Stimulated activated CD8-positive, alpha-beta memory T cell treated with anti-CD3 and anti-CD28 coated beads, Interleukin-15, amount 100 ng/mL, for 48 hours (primary cell): ENCODE results near the gene TXNRD2.

Experiments used
- DNase-seq, 2 donors: peaks; one replicate each; pipeline ENCODE4 v3.0.0-alpha.2; 2020; ENCODE audit warnings: low read depth in 2 of 2

TXNRD2 gene

DNA sequence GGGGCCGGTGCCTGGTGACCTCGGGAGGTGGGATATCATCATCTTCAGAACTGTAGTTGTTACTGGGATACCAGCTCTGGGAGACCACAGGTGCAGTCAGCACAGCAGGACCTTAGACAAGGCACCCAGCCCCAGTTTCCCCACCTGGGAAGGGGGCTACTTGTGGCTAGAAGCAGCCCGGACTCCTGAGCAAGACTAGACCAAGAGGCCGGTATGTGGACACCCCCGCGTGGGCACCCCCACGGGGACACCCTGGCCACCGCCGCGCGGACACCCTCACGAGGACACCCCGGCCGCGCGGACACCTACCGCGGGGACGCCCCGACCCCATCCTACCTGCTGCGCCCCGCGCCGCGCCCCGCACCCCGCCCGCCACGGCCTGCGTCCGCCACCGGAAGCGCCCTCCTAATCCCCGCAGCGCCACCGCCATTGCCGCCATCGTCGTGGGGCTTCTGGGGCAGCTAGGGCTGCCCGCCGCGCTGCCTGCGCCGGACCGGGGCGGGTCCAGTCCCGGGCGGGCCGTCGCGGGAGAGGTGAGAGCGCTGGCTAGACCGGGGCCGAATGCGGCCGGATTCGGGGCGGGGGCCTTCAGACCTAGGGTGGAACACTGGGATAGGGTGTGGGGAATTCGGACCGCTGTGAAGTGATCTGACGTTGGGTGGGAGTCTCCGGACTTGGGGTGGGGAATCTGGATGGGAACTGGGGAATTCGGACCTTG, at the start of gene TXNRD2, which contains the start of gene COMT:
Gene TXNRD2, minus strand, starts transcription at position 454 of the 718 bp plus-strand sequence. Its CDS starts 15 bp downstream, at position 439.
Gene COMT, plus strand, starts transcription at position 408 of the 718 bp plus-strand sequence. CDS start 20,755 bp downstream, outside the sequence.
- DNase-seq = peak; percentile 59 to 67

DNA sequence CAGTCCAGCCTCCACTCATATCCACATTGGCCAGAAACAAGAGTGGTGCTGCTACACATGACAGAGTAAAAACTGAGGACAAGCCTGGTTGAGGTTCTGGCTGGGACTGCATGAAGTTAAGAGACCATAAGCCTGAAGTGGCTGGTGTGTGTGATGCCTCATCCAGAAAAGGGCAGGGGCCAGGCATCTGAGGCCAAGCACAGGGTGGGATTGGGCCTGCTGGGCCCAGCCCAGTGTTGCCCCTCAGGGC, 49.7 kb upstream of the TXNRD2 start:
- DNase-seq = no peak

DNA sequence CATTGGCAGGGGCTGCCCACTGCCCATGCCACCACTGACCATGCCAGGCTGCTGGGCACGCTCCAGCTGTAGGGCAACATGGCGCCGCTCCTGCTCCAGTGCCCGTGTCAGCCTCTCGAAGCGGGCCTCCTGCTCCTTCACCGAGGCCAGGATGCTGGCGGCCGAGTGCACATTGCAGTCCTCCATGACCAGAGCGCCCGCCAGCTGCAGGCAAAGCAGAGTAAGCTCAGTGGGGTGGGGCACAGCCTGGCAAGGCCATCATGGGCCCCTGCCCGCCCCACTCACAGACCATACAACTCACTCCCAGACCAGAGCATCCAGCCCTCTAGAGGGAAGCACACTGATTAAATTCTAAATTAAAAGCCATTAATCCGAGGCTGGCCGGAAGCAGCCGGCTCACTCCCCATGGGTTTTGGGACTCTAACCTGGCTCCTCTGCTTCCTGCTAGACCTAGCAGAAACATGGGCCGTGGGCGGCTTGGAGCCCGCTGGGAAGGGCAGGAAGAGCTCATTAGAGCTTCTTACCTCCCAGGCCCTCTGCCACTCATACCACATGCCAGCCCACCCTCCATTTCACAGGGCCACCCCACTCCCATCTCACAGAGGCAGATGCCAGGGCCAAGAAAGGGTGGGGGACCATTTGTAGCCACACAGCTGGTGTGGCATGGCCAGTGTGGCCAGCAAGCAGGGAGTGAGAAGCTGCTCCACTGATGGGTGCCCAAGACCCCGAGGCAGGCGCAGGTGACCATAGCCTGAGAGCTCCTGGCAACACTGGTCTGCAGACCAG, 49.2 kb upstream of the TXNRD2 start:
- no peak for DNase-seq

GRCh38 chr22:19990188-19990587, 48.6 kb upstream of the TXNRD2 start:
- DNase-seq = no peak

DNA sequence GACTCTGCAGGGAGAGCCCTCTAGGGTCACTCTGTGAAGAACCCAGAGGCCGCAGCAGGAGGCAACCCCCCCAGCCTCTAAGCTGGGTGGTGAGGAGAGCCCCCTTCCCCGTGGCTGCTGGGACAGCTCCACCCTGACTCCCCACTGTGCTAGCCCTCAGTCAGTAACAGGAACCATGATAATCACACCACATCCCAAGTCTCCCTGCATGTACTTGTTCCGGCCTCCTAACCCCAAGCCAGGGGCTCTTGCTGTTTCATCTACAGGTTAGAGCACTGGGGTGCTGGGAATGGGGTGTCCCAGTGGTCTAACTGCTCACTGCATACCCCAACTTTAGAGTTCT, 48.1 kb upstream of the TXNRD2 start:
- DNase-seq = no peak

- no peak for DNase-seq
Measured at GRCh38 chr22:19988965-19989724, 47.5 kb upstream of the TXNRD2 start.

DNA sequence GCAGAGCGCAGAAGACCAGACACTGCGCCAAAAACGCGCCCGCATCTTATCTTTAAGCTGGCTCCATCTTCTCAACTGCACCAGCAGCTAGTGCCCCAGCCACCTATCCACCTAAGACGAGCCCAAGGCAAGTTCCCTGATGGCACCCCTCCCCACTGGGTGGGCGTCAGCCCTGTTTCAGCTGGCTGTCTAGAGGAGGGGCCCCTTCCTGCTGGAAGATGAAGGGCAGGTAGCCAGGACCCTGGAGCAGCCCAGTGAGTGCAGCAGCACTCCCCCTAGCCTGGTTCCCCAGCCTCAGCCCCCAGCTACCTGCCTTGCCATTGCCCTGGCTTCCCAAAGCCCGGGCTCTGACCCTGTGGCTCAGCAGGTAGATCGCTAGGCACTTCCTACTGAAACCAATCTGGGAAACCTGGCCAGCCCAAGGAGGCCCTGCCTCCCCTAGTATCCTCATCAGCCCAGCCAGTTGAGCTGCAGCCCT, 46.8 kb upstream of the TXNRD2 start:
- no peak for DNase-seq

- no peak for DNase-seq
Measured at GRCh38 chr22:19987394-19988306, 46.0 kb upstream of the TXNRD2 start.

DNA sequence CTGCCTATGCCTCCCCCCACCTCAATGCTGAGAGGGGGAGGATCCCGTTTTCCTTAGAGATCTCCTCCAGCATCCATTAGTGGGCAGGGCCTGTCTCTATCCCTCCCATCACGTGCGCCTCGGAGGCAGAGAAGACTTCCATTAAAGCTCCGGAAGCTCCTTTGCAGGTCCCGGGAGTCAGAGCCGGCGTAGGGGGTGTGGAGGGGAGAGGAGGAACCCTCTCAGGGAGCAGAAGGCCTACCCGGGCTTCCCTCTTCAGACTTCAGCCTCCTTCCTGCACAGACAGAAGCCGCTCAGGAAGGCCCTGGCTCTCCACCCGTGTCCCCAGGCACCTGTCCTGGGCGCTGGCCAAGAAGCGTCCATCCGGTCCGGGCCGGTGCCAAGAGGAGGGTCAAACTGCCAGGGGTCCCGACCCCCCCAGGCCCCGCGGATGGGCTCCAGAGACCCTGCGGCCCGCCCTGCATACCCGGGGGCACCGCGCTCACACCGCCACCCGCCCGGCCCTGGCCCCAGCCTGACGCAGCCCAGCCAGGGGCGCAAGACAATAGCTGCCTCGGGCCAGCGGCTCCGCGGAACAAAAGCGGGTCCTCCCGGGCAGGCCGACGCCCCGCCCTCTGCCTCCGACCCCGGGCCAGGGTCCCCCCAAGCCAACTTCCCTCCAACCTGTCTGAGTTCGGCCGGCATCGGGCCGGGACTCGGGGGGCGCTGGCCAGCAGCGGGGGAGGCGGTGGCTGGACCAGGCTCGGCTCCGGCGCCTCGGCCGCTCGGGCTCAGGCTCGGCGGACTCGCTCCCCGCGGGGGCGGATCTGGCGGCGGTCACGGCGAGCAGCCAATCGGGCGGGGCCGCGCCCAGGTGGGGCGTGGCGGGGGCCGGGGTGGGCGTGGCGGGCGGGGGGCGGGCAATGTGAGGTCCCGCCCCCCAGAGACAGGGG, 45.1 kb upstream of the TXNRD2 start:
- DNase-seq = peak; percentile 53 to 58

GRCh38 chr22:19986011-19986409, 44.4 kb upstream of the TXNRD2 start:
- no peak for DNase-seq

GRCh38 chr22:19984851-19985811, 43.5 kb upstream of the TXNRD2 start:
- DNase-seq = no peak

DNA sequence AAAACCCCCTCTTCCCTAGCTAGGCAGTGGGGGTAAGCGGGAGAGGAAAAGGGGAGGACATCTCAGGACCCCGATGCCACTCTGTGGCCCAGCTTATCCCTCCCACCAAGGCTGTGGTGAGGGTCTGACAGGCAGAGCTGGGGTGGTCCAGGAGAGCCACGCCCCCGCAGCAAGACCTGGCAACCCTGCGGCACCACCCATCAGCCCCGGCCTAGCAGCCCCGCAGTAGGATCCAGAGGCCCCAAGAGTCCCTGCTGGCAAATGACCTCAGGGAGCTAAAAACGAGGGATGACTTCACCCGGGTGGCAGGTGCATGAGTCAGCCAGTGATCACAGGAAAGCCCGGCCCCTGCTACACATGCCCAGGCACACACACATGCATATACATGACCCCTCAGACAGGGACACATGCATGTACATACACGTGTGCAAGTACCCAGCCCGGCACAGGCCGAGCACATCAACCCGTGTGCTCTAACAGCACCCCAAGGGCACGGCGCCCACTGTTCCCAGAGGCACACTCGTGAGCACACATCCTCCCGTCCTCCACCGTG, 42.7 kb upstream of the TXNRD2 start:
- DNase-seq = no peak

GRCh38 chr22:19983741-19984140, 42.1 kb upstream of the TXNRD2 start:
- no peak for DNase-seq

GRCh38 chr22:19982991-19983578, 41.5 kb upstream of the TXNRD2 start:
- DNase-seq = no peak

DNA sequence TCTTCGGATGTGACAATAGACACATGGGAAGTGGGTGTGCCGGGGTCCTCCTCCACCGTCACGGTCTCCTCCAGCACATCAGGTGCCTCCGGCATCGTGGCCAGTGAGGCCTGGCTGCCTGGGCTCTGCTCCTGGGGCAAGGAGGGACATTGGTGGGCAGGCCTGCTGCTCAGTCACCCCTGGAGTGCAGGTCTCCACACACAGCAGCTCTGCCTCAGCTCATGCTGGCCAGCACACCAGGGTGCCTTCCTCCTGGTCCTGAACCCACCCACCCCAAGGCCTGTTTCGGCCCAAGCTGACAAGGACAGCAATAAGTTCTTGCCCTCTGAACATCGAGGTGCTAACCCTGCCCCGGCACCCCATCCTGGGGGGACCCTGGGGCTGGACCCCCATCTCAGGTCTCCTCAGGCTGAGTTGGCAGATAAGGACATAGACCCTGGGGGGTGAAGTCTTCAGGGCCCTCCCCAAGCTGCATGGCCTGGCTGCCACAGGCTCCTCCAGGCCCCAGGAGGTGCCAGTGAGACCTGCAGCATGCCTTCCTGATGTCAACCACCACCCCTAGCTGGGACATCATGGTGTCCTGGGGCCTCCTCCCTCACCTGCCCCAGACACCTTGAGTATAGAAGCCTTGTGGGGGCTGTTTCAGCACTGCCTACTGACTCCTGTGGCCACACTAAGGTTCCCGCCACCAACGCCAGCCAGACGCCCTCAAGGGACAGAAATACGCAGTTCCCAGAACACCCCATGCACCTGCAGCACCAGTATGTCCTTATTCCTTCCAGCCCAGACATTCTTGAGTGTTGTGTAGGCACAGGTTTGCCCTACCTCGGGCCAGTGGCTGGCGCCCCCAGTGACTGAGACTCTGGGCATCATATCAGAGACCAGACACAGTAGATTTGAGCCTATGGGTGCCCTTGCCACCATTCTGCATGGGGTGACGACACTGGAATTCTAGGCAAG, 40.6 kb upstream of the TXNRD2 start:
- no peak for DNase-seq

DNA sequence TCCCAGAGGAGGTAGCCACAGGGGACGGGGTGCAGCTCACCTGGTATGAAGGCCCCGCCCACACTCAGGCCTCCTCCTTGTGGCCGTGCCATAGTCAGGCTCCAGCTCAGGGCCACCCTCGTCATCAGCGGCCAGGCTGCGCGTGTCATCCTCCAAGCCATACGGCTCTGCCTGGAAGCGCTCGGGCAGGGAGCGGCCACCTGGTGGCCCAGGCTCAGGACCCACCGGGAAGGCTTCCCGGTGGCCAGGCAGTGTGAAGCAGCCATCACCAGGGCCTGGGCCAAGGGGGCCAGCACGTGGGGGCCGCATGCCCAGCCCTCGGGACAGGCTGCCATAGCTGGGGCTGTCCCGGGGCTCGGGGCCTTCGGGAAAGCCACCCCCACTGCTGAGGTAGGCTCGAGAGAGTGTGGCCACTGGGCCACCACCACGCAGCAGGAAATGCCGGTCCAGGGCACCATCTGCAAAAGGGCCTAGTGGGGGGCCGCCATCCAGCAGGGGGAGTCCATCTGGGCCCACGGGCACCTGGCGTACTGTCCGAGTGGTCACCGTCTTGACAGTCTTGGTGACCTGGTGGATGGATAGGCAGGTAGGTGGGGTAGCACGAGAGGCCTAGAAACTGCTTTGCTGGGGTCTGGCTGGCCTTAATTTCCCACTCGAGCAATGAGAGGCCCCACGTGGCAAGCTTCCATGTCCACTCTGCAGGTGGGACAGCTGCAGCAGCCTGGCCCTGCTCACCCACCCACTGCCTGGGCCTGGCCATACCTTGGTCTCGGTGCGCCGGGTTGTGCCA, 39.7 kb upstream of the TXNRD2 start:
- DNase-seq = no peak

DNA sequence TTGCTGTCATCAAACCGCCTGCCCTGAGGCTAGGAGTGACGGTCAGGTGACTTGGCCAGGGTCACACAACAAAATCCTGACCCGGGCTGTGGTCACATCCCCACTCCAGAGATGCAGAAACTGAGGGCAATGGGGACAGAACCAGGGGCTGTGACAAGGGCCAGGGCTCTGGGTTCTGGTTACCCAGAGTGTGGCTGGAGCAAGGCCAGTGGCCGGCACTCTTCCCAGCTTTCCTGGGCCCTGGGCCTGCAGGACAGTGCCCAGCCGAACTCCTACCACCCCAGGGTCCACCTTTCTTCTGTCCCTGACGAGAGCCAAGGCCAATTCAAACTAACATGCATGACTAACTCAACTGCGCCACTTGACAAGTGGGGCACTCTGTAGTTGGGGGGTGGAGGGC, 39.1 kb upstream of the TXNRD2 start:
- DNase-seq = no peak
